Activated CD8-positive, alpha-beta memory T cell treated with anti-CD3 and anti-CD28 coated beads, Interleukin-2, amount 50 U/mL, for 4 hours (primary cell): Measurements from ENCODE around the gene PDE4D.
"Not testable (repeated sequence)": the region's sequence is repeated elsewhere in the genome, so short reads cannot be mapped to it uniquely, and the experiment has no call there.

Source experiments
- DNase-seq: peaks from one replicate; pipeline ENCODE4 v3.0.0-alpha.2; 2020

PDE4D gene

GRCh38 chr5:59767681-59768151, 125.8 kb downstream of the PDE4D start:
- no peak for DNase-seq

- no peak for DNase-seq
Measured at GRCh38 chr5:59767211-59767605, 126.3 kb downstream of the PDE4D start.

GRCh38 chr5:59766427-59767210, 126.9 kb downstream of the PDE4D start:
- no peak for DNase-seq

GRCh38 chr5:59765446-59765845, 128.1 kb downstream of the PDE4D start:
- DNase-seq = no peak

- DNase-seq = no peak
Measured at GRCh38 chr5:59764361-59764760, 129.2 kb downstream of the PDE4D start.

GRCh38 chr5:59763541-59763940, 130.0 kb downstream of the PDE4D start:
- no peak for DNase-seq

- not testable (repeated sequence) for DNase-seq
Measured at GRCh38 chr5:59762232-59762631, 131.3 kb downstream of the PDE4D start.

GRCh38 chr5:59760785-59761348, 132.7 kb downstream of the PDE4D start:
- no peak for DNase-seq

GRCh38 chr5:59759600-59760351, 133.8 kb downstream of the PDE4D start:
- DNase-seq = no peak

GRCh38 chr5:59758566-59758965, 135.0 kb downstream of the PDE4D start:
- DNase-seq = no peak

- no peak for DNase-seq
Measured at GRCh38 chr5:59757442-59757841, 136.1 kb downstream of the PDE4D start.

- no peak for DNase-seq
Measured at GRCh38 chr5:59756373-59757035, 137.0 kb downstream of the PDE4D start.

- DNase-seq = no peak
Measured at GRCh38 chr5:59755476-59755875, 138.1 kb downstream of the PDE4D start.

- no peak for DNase-seq
Measured at GRCh38 chr5:59753599-59753998, 139.9 kb downstream of the PDE4D start.

GRCh38 chr5:59749782-59750520, 143.6 kb downstream of the PDE4D start:
- DNase-seq = no peak

- not testable (repeated sequence) for DNase-seq
Measured at GRCh38 chr5:59748036-59748663, 145.4 kb downstream of the PDE4D start.

GRCh38 chr5:59746241-59746765, 147.2 kb downstream of the PDE4D start:
- DNase-seq = no peak

- no peak for DNase-seq
Measured at GRCh38 chr5:59745415-59745863, 148.1 kb downstream of the PDE4D start.

- DNase-seq = no peak
Measured at GRCh38 chr5:59744531-59744992, 149.0 kb downstream of the PDE4D start.

- no peak for DNase-seq
Measured at GRCh38 chr5:59741599-59741998, 151.9 kb downstream of the PDE4D start.

GRCh38 chr5:59738024-59738423, 155.5 kb downstream of the PDE4D start:
- no peak for DNase-seq

GRCh38 chr5:59732806-59733205, 160.7 kb downstream of the PDE4D start:
- no peak for DNase-seq
